Spleen (tissue), 7 donors: ENCODE measurements around the gene ARHGEF2.

Experiments used
- POLR2A ChIP-seq, 3 donors: fragments of 450-650 bp; IDR thresholded peaks; one replicate each; pipeline ENCODE4 v1.5.1; 2017; ENCODE audit warnings: antibody characterized with exemption in 3 of 3, mild to moderate bottlenecking in 1 of 3
- TF ChIP-seq, protein P1 (sequence below), 11 experiments: fragments of 200-600 bp in 7 of 11; fragments of 450-650 bp in 4 of 11; sonication (generic) in 4 of 11; IDR thresholded peaks in 8 of 11; conservative IDR thresholded peaks in 3 of 11; 1 replicate in 7 of 11; 2 replicates in 4 of 11; pipeline versions ENCODE4 v1.4.0 to v1.8.0; 2016 to 2021; ENCODE audit warnings: antibody characterized with exemption in 11 of 11, inconsistent platforms in 4 of 11, mild to moderate bottlenecking in 1 of 11
- donor health status: DM: no; HTN: no; CAD: no; lungs with moderate emphysema.
- donor health status: DM: no; HTN: no; CAD: no.
- donor health status: DM: no; HTN: no; CAD: no.

DNA sequence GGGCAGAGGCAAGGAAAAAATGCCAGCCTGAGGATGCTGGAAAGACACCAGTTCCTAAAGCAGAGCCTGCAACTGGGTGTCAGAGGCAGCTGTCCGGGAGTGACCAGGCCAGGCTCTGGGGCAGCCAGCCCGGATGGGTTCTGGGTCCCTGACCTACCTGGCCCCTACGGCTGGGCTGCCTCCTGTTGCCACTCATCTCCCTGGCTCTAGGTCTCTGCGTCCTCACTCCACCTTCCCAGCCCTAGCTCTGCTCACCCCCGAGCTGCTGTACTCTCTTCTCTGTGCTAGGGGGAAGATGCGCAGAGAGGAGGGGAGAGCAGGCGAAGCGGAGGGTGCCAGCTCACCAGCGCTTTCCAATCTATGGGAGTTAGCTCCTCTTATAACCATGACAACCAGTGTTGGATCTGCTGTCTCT is 9.0 kb downstream of the ARHGEF2 start:
- TF ChIP-seq, protein P1, sequence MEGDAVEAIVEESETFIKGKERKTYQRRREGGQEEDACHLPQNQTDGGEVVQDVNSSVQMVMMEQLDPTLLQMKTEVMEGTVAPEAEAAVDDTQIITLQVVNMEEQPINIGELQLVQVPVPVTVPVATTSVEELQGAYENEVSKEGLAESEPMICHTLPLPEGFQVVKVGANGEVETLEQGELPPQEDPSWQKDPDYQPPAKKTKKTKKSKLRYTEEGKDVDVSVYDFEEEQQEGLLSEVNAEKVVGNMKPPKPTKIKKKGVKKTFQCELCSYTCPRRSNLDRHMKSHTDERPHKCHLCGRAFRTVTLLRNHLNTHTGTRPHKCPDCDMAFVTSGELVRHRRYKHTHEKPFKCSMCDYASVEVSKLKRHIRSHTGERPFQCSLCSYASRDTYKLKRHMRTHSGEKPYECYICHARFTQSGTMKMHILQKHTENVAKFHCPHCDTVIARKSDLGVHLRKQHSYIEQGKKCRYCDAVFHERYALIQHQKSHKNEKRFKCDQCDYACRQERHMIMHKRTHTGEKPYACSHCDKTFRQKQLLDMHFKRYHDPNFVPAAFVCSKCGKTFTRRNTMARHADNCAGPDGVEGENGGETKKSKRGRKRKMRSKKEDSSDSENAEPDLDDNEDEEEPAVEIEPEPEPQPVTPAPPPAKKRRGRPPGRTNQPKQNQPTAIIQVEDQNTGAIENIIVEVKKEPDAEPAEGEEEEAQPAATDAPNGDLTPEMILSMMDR (IDR thresholded peaks at IDR 0.05 in 8 of 11, conservative IDR thresholded peaks at IDR 0.05 in 3 of 11), result no peak
- no peak for TF ChIP-seq POLR2A (IDR thresholded peaks at IDR 0.05)
